Astrocyte of the cerebellum (primary cell): ENCODE results near the gene KIF25.
A peak's percentile ranks its signal among the peaks of the same experiment; 100 is the strongest.

Source experiments
- DNase-seq: peaks from one replicate; pipeline ENCODE4 v3.0.0-alpha.2; 2011; ENCODE audit warnings: low read depth
- H3K4me3 ChIP-seq: 2 replicates; pipeline ENCODE4 v1.5.1; 2011; ENCODE audit warnings: mild to moderate bottlenecking, low read depth, low read length, moderate library complexity
- CTCF ChIP-seq: IDR thresholded peaks from 2 replicates; pipeline ENCODE4 v1.5.1; 2012; ENCODE audit warnings: low read length, low read depth, moderate library complexity, mild to moderate bottlenecking; ENCODE audit errors: missing control alignments
- in situ Hi-C: cut with HindIII; loops from 2 replicates; pipeline ENCODE4 v1.10.0; 2017; ENCODE audit warnings: low sequenced_read_pairs

KIF25 gene

DNA sequence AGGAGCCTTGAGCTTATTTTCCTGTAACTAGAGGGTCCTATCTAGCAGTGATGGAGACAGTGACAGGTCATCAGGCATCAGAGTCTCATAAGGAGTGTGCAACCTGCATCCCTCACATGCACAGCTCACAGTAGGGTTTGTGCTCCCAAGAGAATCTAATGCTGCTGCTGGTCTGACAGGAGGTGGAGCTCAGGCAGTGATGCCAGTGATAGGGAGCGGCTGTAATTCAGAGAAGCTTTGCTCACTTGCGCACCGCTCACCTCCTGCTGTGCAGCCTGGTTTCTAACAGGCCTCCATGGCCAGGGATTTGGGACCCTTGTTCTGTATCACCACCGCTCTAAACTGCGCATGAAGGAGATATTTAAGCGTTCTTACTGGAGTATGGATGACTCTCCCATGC, 5.3 kb downstream of the KIF25 start:
- H3K4me3 ChIP-seq = no peak overlapping the region
- in situ Hi-C loops = no loop called here
- TF ChIP-seq CTCF = no peak
- no peak for DNase-seq

- no peak for DNase-seq
- no peak for TF ChIP-seq CTCF
- in situ Hi-C loops = no loop called here
- H3K4me3 ChIP-seq = no peak overlapping the region
Observed at GRCh38 chr6:168004023-168004422, 6.6 kb downstream of the KIF25 start.

DNA sequence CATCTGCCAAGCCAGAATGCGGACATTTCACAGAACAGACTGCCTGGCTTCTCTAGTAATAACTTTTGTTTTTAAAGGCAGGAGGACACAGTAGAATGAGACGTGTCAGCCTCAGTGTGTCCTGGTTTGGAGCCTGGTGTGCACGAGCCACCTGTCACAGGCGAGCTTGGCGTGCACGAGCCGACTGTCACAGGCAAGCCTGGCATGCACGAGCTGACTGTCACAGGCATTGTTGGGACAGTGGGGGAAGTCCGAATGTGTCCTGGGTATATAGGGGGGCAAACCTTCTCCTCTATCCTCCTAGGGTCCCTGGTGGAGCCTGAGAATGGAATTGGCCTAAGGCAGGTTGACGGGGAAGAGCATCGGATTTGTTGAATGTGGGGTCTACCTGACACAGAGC, 7.5 kb downstream of the KIF25 start:
- in situ Hi-C loops = no loop called here
- no peak for DNase-seq
- no peak overlapping the region for H3K4me3 ChIP-seq
- TF ChIP-seq CTCF = no peak

GRCh38 chr6:168005796-168006195, 8.3 kb downstream of the KIF25 start:
- in situ Hi-C loops = no loop called here
- no peak overlapping the region for H3K4me3 ChIP-seq
- no peak for TF ChIP-seq CTCF
- no peak for DNase-seq

DNA sequence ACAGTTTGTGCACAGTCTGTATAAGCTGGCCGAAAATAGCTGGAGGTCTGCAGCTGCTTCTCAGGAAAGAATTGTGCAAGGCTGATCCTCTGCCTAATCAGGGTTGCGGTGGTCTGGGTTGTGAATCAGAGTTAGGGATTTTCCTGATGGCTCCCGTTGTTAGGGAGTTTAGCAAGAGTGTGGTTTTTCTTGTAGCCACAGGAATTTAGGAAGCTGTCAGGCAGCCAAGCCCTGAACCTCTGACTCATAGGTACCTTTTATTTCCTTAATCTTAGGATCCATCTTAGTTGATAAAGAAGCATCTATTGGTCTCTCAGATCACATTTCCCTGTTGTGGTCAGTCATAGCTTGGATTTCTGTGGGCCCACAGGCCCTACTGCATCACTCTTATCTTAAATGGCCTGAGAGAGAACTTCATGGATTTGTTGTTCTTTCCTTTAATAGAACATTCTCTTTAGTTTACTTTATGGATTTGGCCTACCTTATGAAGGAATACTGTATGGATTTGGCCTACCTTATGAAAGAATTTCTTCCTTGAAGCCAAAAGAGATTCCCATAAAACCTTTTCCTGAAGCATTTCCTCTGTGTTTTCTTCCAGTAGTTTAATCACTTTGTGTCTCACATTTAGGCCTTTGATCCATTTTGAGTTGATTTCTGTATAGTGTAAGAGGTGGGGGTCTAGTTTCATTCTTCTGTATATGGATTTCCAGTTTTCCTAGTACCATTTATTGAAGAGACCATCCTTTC, 10.3 kb downstream of the KIF25 start:
- H3K4me3 ChIP-seq = no peak overlapping the region
- DNase-seq = peak; percentile 100
- in situ Hi-C loops = no loop called here
- no peak for TF ChIP-seq CTCF

DNA sequence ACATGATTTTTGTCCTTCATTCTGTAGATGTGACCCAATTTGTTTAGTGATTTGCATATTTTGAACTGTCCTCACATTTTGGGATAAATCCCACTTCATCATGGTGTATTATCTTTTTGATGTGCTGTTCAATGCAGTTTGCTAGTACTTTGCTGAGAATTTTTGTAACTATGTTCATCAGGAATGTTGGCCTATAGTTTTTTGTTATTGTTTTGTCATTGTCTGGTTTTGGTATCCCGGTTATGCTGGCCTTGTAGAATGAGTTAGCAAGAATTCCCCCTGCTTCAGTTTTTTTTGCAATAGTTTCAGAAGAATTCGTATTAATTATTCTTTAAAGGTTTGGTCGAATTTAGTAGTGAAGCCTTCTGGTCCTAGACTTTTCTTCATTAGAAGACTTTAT, 11.9 kb downstream of the KIF25 start:
- no peak overlapping the region for H3K4me3 ChIP-seq
- in situ Hi-C loops = no loop called here
- no peak for TF ChIP-seq CTCF
- DNase-seq = no peak
